Sigmoid colon (tissue), 4 donors: ENCODE results near the gene LYRM4.

Source experiments
- CTCF ChIP-seq, 4 experiments: fragments of 450-650 bp in 3 of 4; fragments of 200-600 bp in 1 of 4; IDR thresholded peaks; one replicate each; pipeline ENCODE4 v1.5.1; 2016 to 2019; ENCODE audit warnings: antibody characterized with exemption in 4 of 4, mild to moderate bottlenecking in 3 of 4, moderate library complexity in 2 of 4
- EP300 ChIP-seq, 4 donors: sonication (generic); formaldehyde crosslinking; IDR thresholded peaks; one replicate each; pipeline ENCODE4 v1.6.1; 2017; ENCODE audit warnings: antibody characterized with exemption in 4 of 4
- POLR2A ChIP-seq, 2 donors: fragments of 450-650 bp; IDR thresholded peaks; one replicate each; pipeline ENCODE4 v1.6.1; 2016; ENCODE audit warnings: antibody characterized with exemption in 2 of 2, mild to moderate bottlenecking in 2 of 2, moderate library complexity in 2 of 2
- POLR2AphosphoS5 ChIP-seq, 4 donors: sonication (generic); formaldehyde crosslinking; IDR thresholded peaks; one replicate each; pipeline ENCODE4 v1.6.1; 2017; ENCODE audit warnings: antibody characterized with exemption in 4 of 4

GRCh38 chr6:5068153-5068751 is 192.5 kb downstream of the LYRM4 start:
- TF ChIP-seq CTCF (IDR thresholded peaks at IDR 0.05) (no peak), POLR2A (IDR thresholded peaks at IDR 0.05) (no peak), POLR2AphosphoS5 (IDR thresholded peaks at IDR 0.05) (no peak), EP300 (IDR thresholded peaks at IDR 0.05) (no peak)
